ENCODE results near the gene ABCC10.
"Not testable (repeated sequence)": the region's sequence is repeated elsewhere in the genome, so short reads cannot be mapped to it uniquely, and the experiment has no call there.

ABCC10 gene

DNA sequence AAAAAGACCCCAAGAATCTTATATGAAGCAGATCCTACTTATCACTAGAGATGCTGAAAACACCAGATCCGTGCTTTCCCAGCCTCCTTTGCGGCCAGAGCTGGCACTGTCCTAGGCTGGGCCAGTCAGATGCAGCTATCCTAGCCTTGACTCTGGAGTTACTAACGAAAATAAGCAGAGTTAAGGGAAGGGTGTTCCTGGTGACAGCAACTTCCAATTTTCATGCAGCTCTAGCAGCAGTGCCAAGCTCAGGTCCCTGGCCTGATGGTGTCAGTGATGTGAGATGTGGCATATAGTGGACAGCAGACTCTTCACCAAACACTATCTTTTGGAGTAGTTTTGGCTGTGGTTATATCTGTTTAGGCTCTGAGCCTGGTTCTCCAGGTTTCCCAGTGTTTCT, 25.6 kb upstream of the ABCC10 start:
- no peak for TF ChIP-seq CTCF (IDR thresholded peaks at IDR 0.05; ENCODE audit: low read depth, low read length)
- H3K4me3 ChIP-seq (ENCODE audit: low read depth, low read length), result no peak overlapping the region

DNA sequence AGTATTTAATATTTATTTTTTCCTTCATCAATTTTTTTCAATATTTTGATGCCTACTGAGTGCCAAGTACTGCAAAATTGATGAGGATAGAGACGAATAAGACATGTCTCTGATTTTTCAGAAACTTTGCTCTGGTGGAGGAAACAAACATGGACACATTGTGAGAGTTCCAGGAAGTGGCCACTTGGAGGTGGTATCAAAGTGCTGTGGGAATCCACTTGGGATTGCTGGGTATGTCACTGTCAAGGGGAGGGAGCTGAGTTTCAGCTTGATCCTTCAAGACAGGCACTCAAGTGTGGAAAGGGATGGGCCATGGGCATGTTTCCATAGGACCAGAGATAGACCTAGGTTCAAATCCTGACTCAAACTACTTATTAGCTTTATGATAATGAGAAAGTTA, 24.5 kb upstream of the ABCC10 start:
- H3K4me3 ChIP-seq (ENCODE audit: low read depth, low read length), result no peak overlapping the region
- no peak for TF ChIP-seq CTCF (IDR thresholded peaks at IDR 0.05; ENCODE audit: low read depth, low read length)

GRCh38 chr6:43405354-43405753, 22.0 kb upstream of the ABCC10 start:
- no peak for TF ChIP-seq CTCF (IDR thresholded peaks at IDR 0.05; ENCODE audit: low read depth, low read length)
- H3K4me3 ChIP-seq (ENCODE audit: low read depth, low read length), result no peak overlapping the region

- H3K4me3 ChIP-seq (ENCODE audit: low read depth, low read length), result no peak overlapping the region
- no peak for TF ChIP-seq CTCF (IDR thresholded peaks at IDR 0.05; ENCODE audit: low read depth, low read length)
Measured at GRCh38 chr6:43407296-43407695, 20.0 kb upstream of the ABCC10 start.

DNA sequence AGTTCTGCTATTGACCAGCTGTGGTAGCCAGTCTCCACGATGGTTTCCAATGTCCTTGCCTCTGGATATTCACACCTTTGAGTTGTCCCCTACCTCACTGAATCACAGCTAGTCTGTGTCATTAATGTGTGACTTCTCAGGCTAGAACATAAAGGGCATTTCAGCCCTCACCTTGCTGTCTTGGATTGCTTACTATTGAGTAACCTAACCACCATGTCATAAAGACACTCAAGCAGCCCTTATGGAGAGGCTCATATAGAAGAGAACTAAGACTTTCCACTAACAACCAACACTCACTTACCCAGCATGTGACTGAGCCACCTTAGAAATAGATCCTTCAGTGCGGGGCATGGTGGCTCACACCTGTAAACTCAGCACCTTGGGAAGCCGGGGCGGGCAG, 19.1 kb upstream of the ABCC10 start:
- TF ChIP-seq CTCF (IDR thresholded peaks at IDR 0.05; ENCODE audit: low read depth, low read length), result no peak
- H3K4me3 ChIP-seq (ENCODE audit: low read depth, low read length), result no peak overlapping the region

DNA sequence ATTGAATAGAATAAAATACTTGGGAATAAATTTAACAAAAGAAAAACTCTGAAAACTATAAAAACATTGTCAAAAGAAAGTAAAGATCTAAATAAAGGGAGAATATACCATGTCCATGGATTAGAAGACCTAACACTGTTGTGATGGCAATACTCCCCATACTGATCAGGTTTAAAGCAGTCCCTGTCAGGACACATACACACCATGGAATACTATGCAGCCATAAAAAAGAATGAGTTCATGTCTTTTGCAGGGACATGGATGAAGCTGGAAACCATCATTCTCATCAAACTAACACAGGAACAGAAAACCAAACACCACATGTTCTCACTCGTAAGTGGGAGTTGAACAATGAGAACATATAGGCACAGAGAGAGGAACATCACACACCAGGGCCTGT, 16.6 kb upstream of the ABCC10 start:
- H3K4me3 ChIP-seq (ENCODE audit: low read depth, low read length), result not testable (repeated sequence)

- TF ChIP-seq CTCF (IDR thresholded peaks at IDR 0.05; ENCODE audit: low read depth, low read length), result no peak
- H3K4me3 ChIP-seq (ENCODE audit: low read depth, low read length), result no peak overlapping the region
Measured at GRCh38 chr6:43412541-43412940, 14.8 kb upstream of the ABCC10 start.

- no peak for TF ChIP-seq CTCF (IDR thresholded peaks at IDR 0.05; ENCODE audit: low read depth, low read length)
- H3K4me3 ChIP-seq (ENCODE audit: low read depth, low read length), result no peak overlapping the region
Measured at GRCh38 chr6:43413002-43413401, 14.3 kb upstream of the ABCC10 start.

DNA sequence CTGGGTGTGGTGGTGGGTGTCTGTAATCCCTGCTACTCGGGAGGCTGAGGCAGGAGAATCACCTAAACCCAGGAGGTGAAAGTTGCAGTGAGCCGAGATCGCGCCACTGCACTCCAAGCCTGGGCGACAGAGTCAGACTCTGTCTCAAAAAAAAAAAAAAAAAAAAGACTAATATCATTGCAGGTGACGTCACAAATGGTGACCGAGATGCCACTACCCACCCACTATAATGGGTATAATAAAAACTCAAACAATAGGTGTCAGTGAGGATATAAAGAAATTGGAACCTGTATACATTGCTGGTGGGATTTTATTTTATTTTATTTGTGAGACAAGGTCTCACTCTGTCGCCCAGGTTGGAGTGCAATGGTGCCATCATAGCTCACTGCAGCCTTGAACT, 12.1 kb upstream of the ABCC10 start:
- not testable (repeated sequence) for H3K4me3 ChIP-seq (ENCODE audit: low read depth, low read length)

All from WI38 (cell line).